Mammary epithelial cell (primary cell): ENCODE results near the gene MAPK4.

Experiments
- CTCF ChIP-seq, 2 donors: IDR thresholded peaks in 1 of 2; conservative IDR thresholded peaks in 1 of 2; 2 replicates each; pipeline ENCODE4 v1.5.1; 2011 to 2012; ENCODE audit warnings: inconsistent platforms in 2 of 2, low read length in 2 of 2, mild to moderate bottlenecking in 2 of 2, control low read depth in 1 of 2, low read depth in 1 of 2; ENCODE audit not compliant: insufficient read depth in 1 of 2; ENCODE audit errors: extremely low read depth in 1 of 2
- EZH2 ChIP-seq: IDR thresholded peaks from 2 replicates; pipeline ENCODE4 v1.6.1; 2012; ENCODE audit warnings: low read length, inconsistent platforms, borderline replicate concordance

GRCh38 chr18:50754297-50754696 is 194.4 kb downstream of the MAPK4 start:
- TF ChIP-seq EZH2: no peak
- no peak for TF ChIP-seq CTCF (conservative IDR thresholded peaks at IDR 0.05 in 1 of 2, IDR thresholded peaks at IDR 0.05 in 1 of 2; ENCODE audit: extremely low read depth in 1 of 2, insufficient read depth in 1 of 2, low read depth in 1 of 2, low read length in 2 of 2)
